Heart left ventricle (tissue), 13 donors: ENCODE data around the gene ADAMTS18.

Experiments used
- CTCF ChIP-seq, 12 donors: fragments of 200-600 bp; sonication (generic) in 4 of 12; IDR thresholded peaks; one replicate each; pipeline versions ENCODE4 v1.5.0 to v1.8.0; 2018 to 2022; ENCODE audit warnings: antibody characterized with exemption in 12 of 12, mild to moderate bottlenecking in 5 of 12
- POLR2A ChIP-seq, 2 donors: fragments of 450-650 bp; IDR thresholded peaks; one replicate each; pipeline ENCODE4 v1.6.1; 2017; ENCODE audit warnings: antibody characterized with exemption in 2 of 2, mild to moderate bottlenecking in 2 of 2, moderate library complexity in 2 of 2
- donor health status: ischemic (EF 13 %, LVEDD 7.1; RV severe dilation, severe dysfunction).
- donor health status: DM: no; HTN: yes; CAD: no.
- donor health status: DM: no; HTN: no; CAD: no.
- donor health status: ischemic (EF 25% LVEDD 6.9; RV normal size, moderate dysfunction).
- donor health status: ischemic (EF 25% LVEDD 5.7; RV mildly dilated, moderate dysfunction).
- donor health status: ischemic (EF 35%, LVEDD 5.7; RV mildly dilated, moderate dysfunction).
- donor health status: nonischemic (EF 11% LVEDD 7.7; RV severe dilation, severe dysfunction).
- donor health status: DM: yes; HTN: yes; CAD: no.
- donor health status: PGD.
- donor health status: ischemic (EF 29% LVEDD 5.4; RV normal size, mild dysfunction).
- donor health status: nonischemic (EF 23%, LVEDD 6.1; RV moderate dilation, normal function).

- TF ChIP-seq CTCF (IDR thresholded peaks at IDR 0.05) (no peak), POLR2A (IDR thresholded peaks at IDR 0.05) (no peak)
Observed at GRCh38 chr16:77322757-77323156, 112.1 kb downstream of the ADAMTS18 start.
